MM.1S (cell line): ENCODE measurements around the gene NFX1.
"Not testable (repeated sequence)": the region's sequence is repeated elsewhere in the genome, so short reads cannot be mapped to it uniquely, and the experiment has no call there.

Source experiments
- DNase-seq: peaks from one replicate; pipeline ENCODE4 v3.0.0-alpha.2; 2015
- H2AFZ ChIP-seq: fragments of 300-600 bp; sonication (generic); 2 replicates; pipeline ENCODE4 v1.6.0; 2016; ENCODE audit warnings: antibody characterized with exemption, low read length
- H3F3A ChIP-seq: fragments of 300-600 bp; sonication (generic); 2 replicates; pipeline ENCODE4 v1.6.1; 2016; ENCODE audit warnings: mild to moderate bottlenecking, antibody characterized with exemption, low read length, moderate library complexity, mixed read lengths; ENCODE audit not compliant: insufficient read depth
- H3K27ac ChIP-seq: fragments of 300-600 bp; sonication (generic); 2 replicates; pipeline ENCODE4 v1.5.1; 2016; ENCODE audit warnings: mild to moderate bottlenecking, low read length
- H3K27me3 ChIP-seq: fragments of 300-600 bp; sonication (generic); replicated peaks from 2 replicates; pipeline ENCODE4 v1.6.0; 2016; ENCODE audit warnings: low read length; ENCODE audit not compliant: insufficient read depth
- H3K36me3 ChIP-seq: fragments of 300-600 bp; sonication (generic); replicated peaks from 2 replicates; pipeline ENCODE4 v1.6.1; 2016; ENCODE audit warnings: mild to moderate bottlenecking, low read length, mixed read lengths; ENCODE audit not compliant: insufficient read depth
- H3K4me1 ChIP-seq: fragments of 300-600 bp; sonication (generic); 2 replicates; pipeline ENCODE4 v1.6.1; 2016; ENCODE audit warnings: low read length, mixed read lengths
- H3K4me2 ChIP-seq: fragments of 300-600 bp; sonication (generic); 2 replicates; pipeline ENCODE4 v1.6.0; 2016; ENCODE audit warnings: low read depth, low read length
- H3K4me3 ChIP-seq: fragments of 300-600 bp; sonication (generic); 2 replicates; pipeline ENCODE4 v1.5.1; 2016; ENCODE audit warnings: low read length, mixed read lengths
- H3K79me2 ChIP-seq: fragments of 300-600 bp; sonication (generic); 2 replicates; pipeline ENCODE4 v1.6.1; 2016; ENCODE audit warnings: mixed run types, low read length, mixed read lengths
- H3K9ac ChIP-seq: fragments of 300-600 bp; sonication (generic); 2 replicates; pipeline ENCODE4 v1.6.1; 2016; ENCODE audit warnings: low read length, mixed read lengths
- H3K9me2 ChIP-seq: fragments of 300-600 bp; sonication (generic); replicated peaks from 2 replicates; pipeline ENCODE4 v1.6.1; 2016; ENCODE audit warnings: mild to moderate bottlenecking, low read length, mixed read lengths; ENCODE audit not compliant: insufficient read depth
- H3K9me3 ChIP-seq: fragments of 300-600 bp; sonication (generic); replicated peaks from 2 replicates; pipeline ENCODE4 v1.6.1; 2016; ENCODE audit warnings: mild to moderate bottlenecking, low read length, mixed read lengths; ENCODE audit not compliant: insufficient read depth
- H4K20me1 ChIP-seq: fragments of 300-600 bp; sonication (generic); 2 replicates; pipeline ENCODE4 v1.6.1; 2016; ENCODE audit warnings: mild to moderate bottlenecking, low read length, moderate library complexity, mixed read lengths; ENCODE audit not compliant: insufficient read depth
- EZH2 ChIP-seq: fragments of 300-600 bp; sonication (generic); optimal IDR thresholded peaks from 2 replicates; pipeline ENCODE3; 2017; ENCODE audit warnings: low read depth, mild to moderate bottlenecking, antibody characterized with exemption, low read length, mixed read lengths
- EZH2phosphoT487 ChIP-seq: fragments of 300-600 bp; sonication (generic); IDR thresholded peaks from 2 replicates; pipeline ENCODE4 v1.6.1; 2018; ENCODE audit warnings: antibody characterized with exemption, low read length
- TF ChIP-seq, protein P1 (sequence below): fragments of 300-600 bp; sonication (generic); IDR thresholded peaks from 2 replicates; pipeline ENCODE4 v1.5.1; 2016; ENCODE audit warnings: antibody characterized with exemption, low read length, mixed read lengths

The NFX1 gene

DNA sequence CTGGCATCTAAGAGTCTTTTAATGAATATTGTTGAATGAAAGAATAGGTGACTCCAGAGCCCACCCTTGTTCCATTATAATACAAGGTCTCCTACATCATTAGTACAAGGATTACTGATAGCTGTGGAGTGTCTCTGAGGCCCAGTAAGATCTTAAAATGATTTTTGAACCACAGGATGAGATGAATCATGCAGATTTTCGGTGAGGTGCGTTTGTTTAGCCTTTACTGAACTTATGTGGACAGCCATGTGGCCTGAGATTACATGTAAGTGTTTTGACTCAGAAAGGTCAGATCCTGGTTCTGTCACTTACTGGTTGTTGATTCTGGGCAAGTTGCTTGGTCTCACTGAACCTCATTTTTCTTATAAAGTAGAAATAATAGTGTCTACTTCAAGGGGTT is 21.6 kb downstream of the NFX1 start:
- Histone ChIP-seq H3K4me2 (no peak overlapping the region), H3K9me3 (no peaks in the 10 kb centered on the region), H3K4me1 (no peaks in the 10 kb centered on the region), H2AFZ (no peak overlapping the region), H3K27me3 (no peaks in the 10 kb centered on the region), H3K27ac (no peak overlapping the region), H3K9me2 (no peaks in the 10 kb centered on the region), H3K79me2 (peaks cover 27% of the 10 kb centered on the region), H3F3A (no peaks in the 10 kb centered on the region), H4K20me1 (no peaks in the 10 kb centered on the region), H3K4me3 (no peak overlapping the region), H3K9ac (no peak overlapping the region), H3K36me3 (peaks cover 9% of the 10 kb centered on the region)
- TF ChIP-seq EZH2, result no peak
- TF ChIP-seq EZH2phosphoT487, result no peak
- TF ChIP-seq, protein P1, sequence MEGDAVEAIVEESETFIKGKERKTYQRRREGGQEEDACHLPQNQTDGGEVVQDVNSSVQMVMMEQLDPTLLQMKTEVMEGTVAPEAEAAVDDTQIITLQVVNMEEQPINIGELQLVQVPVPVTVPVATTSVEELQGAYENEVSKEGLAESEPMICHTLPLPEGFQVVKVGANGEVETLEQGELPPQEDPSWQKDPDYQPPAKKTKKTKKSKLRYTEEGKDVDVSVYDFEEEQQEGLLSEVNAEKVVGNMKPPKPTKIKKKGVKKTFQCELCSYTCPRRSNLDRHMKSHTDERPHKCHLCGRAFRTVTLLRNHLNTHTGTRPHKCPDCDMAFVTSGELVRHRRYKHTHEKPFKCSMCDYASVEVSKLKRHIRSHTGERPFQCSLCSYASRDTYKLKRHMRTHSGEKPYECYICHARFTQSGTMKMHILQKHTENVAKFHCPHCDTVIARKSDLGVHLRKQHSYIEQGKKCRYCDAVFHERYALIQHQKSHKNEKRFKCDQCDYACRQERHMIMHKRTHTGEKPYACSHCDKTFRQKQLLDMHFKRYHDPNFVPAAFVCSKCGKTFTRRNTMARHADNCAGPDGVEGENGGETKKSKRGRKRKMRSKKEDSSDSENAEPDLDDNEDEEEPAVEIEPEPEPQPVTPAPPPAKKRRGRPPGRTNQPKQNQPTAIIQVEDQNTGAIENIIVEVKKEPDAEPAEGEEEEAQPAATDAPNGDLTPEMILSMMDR, result no peak
- no peak for DNase-seq

DNA sequence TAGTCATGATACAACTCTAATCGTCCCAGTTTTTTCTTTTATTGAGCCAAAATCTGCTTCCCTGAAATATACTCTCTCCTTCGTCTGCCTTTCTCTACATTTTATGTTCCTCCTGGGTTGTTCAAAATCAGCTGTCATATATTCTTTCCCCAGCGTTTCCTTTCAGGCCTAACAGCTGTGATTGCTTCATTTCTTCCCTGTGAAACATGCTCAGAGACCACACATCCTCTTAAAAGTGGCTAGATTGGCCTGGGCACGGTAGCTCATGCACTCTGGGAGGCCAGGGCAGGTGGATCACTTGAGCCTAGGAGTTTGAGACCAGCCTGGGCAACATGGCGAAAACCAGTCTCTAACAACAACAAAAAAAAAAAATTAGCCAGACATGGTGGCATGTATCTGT is 25.1 kb downstream of the NFX1 start:
- Histone ChIP-seq H4K20me1 (no peaks in the 10 kb centered on the region), H3K27ac (no peak overlapping the region), H3K27me3 (no peaks in the 10 kb centered on the region), H3K9me3 (no peaks in the 10 kb centered on the region), H2AFZ (no peak overlapping the region), H3K9ac (no peak overlapping the region), H3K4me1 (no peaks in the 10 kb centered on the region), H3K4me2 (no peak overlapping the region), H3K4me3 (no peak overlapping the region), H3K9me2 (no peaks in the 10 kb centered on the region), H3K36me3 (peaks cover 16% of the 10 kb centered on the region), H3K79me2 (peaks cover 15% of the 10 kb centered on the region; the same call in 1 of the 2 replicates), H3F3A (no peaks in the 10 kb centered on the region)
- no peak for DNase-seq
- TF ChIP-seq EZH2phosphoT487, result no peak
- TF ChIP-seq, protein P1, result no peak
- no peak for TF ChIP-seq EZH2

DNA sequence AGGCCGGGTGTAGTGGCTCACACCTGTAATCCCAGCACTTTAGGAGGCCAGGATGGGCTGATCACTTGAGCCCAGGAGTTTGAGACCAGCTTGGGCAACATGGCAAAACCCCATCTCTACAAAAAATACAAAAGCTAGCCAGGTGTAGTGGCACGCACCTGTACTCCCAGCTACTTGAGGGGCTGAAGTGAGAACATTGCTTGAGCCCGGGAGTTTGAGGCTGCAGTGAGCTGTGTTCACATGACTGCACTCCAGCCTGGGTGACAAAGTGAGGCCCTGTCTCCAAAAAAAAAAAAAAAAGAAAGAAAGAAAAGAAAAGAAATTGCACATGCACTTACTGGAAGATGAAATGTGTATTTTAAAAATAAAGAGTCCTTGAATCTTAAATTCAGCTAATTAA is 26.8 kb downstream of the NFX1 start:
- H3K27ac ChIP-seq, H3K9me3 ChIP-seq, H3F3A ChIP-seq, H4K20me1 ChIP-seq, H2AFZ ChIP-seq, H3K4me2 ChIP-seq, H3K9ac ChIP-seq, H3K27me3 ChIP-seq, H3K4me3 ChIP-seq, DNase-seq, H3K4me1 ChIP-seq, H3K9me2 ChIP-seq: not testable (repeated sequence)
- Histone ChIP-seq H3K79me2 (peaks cover 20% of the 10 kb centered on the region; the same call in 1 of the 2 replicates), H3K36me3 (peaks cover 12% of the 10 kb centered on the region; the same call in 1 of the 2 replicates)

DNA sequence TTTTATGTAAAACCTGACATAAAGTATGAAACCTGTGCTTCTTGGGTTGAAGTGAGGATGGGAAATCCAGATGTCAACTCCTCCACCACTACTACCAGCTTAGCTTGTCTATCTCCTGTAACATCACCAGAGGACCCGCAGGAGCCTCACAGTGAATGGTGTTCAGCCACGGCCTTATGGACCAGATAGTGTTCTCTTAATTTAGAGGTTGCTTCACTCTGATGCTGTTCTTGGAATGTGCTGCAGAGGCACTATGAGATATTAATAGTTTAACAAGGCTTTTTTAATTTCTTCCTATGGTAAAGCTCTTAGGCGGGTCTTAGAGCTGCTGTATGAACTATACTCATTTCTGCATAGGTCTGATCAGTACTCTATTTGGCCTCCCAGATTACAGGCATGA is 27.9 kb downstream of the NFX1 start:
- H3K9me2 ChIP-seq, result no peaks in the 10 kb centered on the region
- H3K27me3 ChIP-seq, result no peaks in the 10 kb centered on the region
- no peak overlapping the region for H3K27ac ChIP-seq
- H3F3A ChIP-seq, result no peaks in the 10 kb centered on the region
- DNase-seq, result no peak
- H3K4me1 ChIP-seq, result no peaks in the 10 kb centered on the region
- H3K79me2 ChIP-seq, result peaks cover 20% of the 10 kb centered on the region; the same call in 1 of the 2 replicates
- no peak overlapping the region for H3K4me3 ChIP-seq
- H4K20me1 ChIP-seq, result no peaks in the 10 kb centered on the region
- peaks cover 15% of the 10 kb centered on the region; the same call in 1 of the 2 replicates for H3K36me3 ChIP-seq
- no peak for TF ChIP-seq EZH2
- no peak for TF ChIP-seq EZH2phosphoT487
- TF ChIP-seq, protein P1, result no peak
- no peak overlapping the region for H2AFZ ChIP-seq
- H3K9ac ChIP-seq, result no peak overlapping the region
- H3K4me2 ChIP-seq, result no peak overlapping the region
- no peaks in the 10 kb centered on the region for H3K9me3 ChIP-seq
